ENCODE results near the gene GRB7. TPM values are rescaled to one million over a fixed set of nuclear protein-coding genes. Genes with fewer than 3 reads are reported as not detected.
A peak's percentile ranks its signal among the peaks of the same experiment; 100 is the strongest.

Gene GRB7
- total and polyA plus RNA-seq, 2 donors (not counting 3 experiments of a cell fraction or from before 2014, with no cell fraction given): 0.04 TPM; not detected in 1

GRCh38 chr17:39782481-39782880, 44.7 kb downstream of the GRB7 start:
- no peak overlapping the region for H3K4me3 ChIP-seq (replicated peaks in 1 of 3; ENCODE audit: insufficient read depth in 1 of 3, low read depth in 1 of 3, low read length in 3 of 3)
- peak; percentile 26 for TF ChIP-seq FOS (IDR thresholded peaks at IDR 0.05; ENCODE audit: borderline replicate concordance, insufficient read depth, low read length)
- no peak for TF ChIP-seq MYC (IDR thresholded peaks at IDR 0.05; ENCODE audit: low read depth, low read length)
- no peak for TF ChIP-seq MAX (IDR thresholded peaks at IDR 0.05; ENCODE audit: insufficient read depth, insufficient read length)
- no peak for TF ChIP-seq EZH2 (IDR thresholded peaks at IDR 0.05; ENCODE audit: borderline replicate concordance, low read depth, low read length, severe bottlenecking)
- TF ChIP-seq JUN (IDR thresholded peaks at IDR 0.05; ENCODE audit: borderline replicate concordance, insufficient read depth, insufficient read length, low read depth): no peak
- TF ChIP-seq POLR2A (IDR thresholded peaks at IDR 0.05; ENCODE audit: low read depth, low read length): no peak
- TF ChIP-seq CTCF (IDR thresholded peaks at IDR 0.05; ENCODE audit: extremely low read depth in 1 of 2, insufficient read depth in 1 of 2, low read depth in 1 of 2, low read length in 2 of 2): no peak
- TF ChIP-seq POLR2AphosphoS5 (IDR thresholded peaks at IDR 0.05; ENCODE audit: insufficient read depth, low read depth, low read length): no peak
- TF ChIP-seq GATA2 (IDR thresholded peaks at IDR 0.05; ENCODE audit: insufficient read depth, insufficient read length, low read depth, low read length): peak; percentile 59
- POLR2A ChIA-PET: no interaction called here
- no peak overlapping the region for H3K4me2 ChIP-seq (ENCODE audit: insufficient read depth, low read length)
- no peaks in the 10 kb centered on the region for H3K36me3 ChIP-seq (ENCODE audit: control insufficient read depth in 2 of 2, extremely low read depth in 1 of 2, insufficient read depth in 2 of 2, low read length in 2 of 2)
- DNase-seq (ENCODE audit: low read depth, low spot score) (peak; percentile 3), FAIRE-seq (no peak)
- dilution Hi-C loops (cut with MboI; ENCODE audit: extremely low pct_ligation_motif_present, low sequenced_read_pairs): no loop called here
- H3K9me3 ChIP-seq (replicated peaks; ENCODE audit: control insufficient read depth, insufficient read depth, low read length): no peaks in the 10 kb centered on the region
- CTCF ChIA-PET: no interaction called here
- H3K27ac ChIP-seq (ENCODE audit: insufficient read depth, low read depth, low read length): no peak overlapping the region
- BruUV-seq (replicated peaks): no TSS peak
- H3K79me2 ChIP-seq (ENCODE audit: control insufficient read depth, insufficient read depth, low read length): no peaks in the 10 kb centered on the region
- H3K9ac ChIP-seq (replicated peaks; ENCODE audit: extremely low read depth, insufficient read depth, low read length): no peak overlapping the region
- H3K27me3 ChIP-seq (ENCODE audit: control insufficient read depth in 2 of 2, insufficient read depth in 2 of 2, low read length in 2 of 2): peaks cover 36 to 59% of the 10 kb centered on the region in 2 experiments
- no peak overlapping the region for H2AFZ ChIP-seq (ENCODE audit: low read depth, low read length)
- no peaks in the 10 kb centered on the region for H3K9me1 ChIP-seq (replicated peaks; ENCODE audit: control insufficient read depth, extremely low read depth, insufficient read depth, low read length)
- H4K20me1 ChIP-seq (replicated peaks; ENCODE audit: control insufficient read depth, extremely low read depth, insufficient read depth, low read length): no peaks in the 10 kb centered on the region
- intact Hi-C loops (cut with micrococcal nuclease): loop anchor here (1.0 to 10.0 kb wide), 2 partner anchors 44 to 82 kb away; partner anchors contain the start of genes IKZF3 and ZPBP2
- no peaks in the 10 kb centered on the region for H3K4me1 ChIP-seq (ENCODE audit: control insufficient read depth, extremely low read depth, insufficient read depth, low read length)

Data from endothelial cell of umbilical vein (primary cell).